NCI-H748 treated with DMSO at 0.1 percent for 48 hours (cell line): ENCODE results near the gene ABLIM2.
A peak's percentile ranks its signal among the peaks of the same experiment; 100 is the strongest.

Experiments
- DNase-seq: peaks from one replicate; lab custom pipeline; 2025; lab: John Stamatoyannopoulos, UW

Gene ABLIM2

DNA sequence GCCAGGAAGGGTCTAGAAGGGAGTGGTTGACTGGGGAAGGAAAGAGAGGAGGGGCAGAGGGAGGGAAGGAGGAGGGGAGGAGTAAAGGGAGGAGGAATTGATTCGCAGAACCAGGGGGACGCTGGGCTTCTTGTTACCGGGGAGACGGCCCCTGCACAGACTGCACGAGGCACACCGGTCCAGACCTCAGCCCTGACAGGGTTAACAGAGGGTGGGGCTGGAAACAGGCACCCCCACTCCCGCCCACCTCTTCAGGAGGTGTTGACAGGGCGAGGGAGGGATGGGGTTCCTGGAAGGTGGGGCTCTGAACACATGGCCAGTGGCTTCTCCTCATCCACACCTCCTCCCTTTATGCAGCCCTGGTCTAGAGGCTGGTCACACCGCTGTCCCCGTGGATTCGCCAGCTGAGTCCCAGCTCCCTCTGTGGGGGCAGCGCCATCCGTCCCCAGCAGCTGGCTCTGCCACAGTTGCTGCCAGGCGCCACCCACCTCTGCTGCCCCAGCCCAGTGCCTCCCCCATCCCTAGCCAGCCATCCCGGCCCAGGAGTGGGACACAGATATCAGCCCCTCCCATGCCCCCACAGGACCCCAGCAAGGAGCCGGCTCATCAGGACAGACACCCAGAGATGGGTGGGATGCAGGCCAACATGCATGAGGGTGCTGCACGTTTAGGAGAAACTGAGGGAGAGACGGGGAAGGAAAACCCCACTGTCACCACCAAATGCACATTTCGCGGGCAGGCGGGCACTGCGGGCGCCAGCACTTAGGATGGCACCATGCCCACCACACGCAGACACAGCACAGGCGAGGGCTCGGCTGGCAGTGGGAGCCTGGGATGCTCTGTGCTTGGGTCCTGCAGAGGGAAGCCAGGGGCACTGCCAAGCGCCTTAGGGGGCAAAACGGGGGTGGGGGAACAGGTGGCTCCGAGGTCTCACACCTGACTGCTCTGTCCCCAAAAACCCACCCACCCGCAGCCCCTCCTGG, 87.6 kb downstream of the ABLIM2 start:
- no peak for DNase-seq

DNA sequence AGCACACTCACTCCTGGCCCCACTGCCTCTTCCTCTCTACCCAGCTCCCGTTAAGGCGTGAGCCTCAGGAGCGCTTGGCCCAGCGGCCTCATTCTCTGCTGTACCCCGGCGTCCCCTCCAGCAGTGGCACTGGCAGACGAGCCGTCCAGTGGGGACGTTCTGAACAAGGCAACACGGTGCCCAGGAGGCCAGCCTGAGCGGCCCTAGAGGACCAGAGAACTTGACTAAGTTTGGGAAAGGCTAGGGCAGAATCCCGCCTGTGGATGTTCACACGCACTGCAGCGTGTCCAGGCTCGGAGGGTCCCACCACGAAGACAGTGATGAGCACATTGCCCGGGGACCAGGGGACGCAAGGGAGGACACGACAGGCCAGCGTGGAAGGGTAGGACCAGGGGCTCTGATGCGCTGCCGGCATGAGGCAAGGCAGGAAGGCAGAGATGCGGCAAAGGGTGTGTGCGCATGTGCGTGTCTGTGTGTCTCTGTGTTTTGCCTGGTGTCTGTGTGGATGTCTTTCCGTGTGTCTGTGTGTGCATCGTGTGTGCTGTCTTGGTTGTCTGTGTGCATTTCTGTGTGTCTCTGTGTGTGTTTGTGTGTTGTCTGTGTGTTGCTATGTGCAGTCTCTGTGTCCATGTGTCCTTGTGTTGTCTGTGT, 89.4 kb downstream of the ABLIM2 start:
- DNase-seq, result no peak

DNA sequence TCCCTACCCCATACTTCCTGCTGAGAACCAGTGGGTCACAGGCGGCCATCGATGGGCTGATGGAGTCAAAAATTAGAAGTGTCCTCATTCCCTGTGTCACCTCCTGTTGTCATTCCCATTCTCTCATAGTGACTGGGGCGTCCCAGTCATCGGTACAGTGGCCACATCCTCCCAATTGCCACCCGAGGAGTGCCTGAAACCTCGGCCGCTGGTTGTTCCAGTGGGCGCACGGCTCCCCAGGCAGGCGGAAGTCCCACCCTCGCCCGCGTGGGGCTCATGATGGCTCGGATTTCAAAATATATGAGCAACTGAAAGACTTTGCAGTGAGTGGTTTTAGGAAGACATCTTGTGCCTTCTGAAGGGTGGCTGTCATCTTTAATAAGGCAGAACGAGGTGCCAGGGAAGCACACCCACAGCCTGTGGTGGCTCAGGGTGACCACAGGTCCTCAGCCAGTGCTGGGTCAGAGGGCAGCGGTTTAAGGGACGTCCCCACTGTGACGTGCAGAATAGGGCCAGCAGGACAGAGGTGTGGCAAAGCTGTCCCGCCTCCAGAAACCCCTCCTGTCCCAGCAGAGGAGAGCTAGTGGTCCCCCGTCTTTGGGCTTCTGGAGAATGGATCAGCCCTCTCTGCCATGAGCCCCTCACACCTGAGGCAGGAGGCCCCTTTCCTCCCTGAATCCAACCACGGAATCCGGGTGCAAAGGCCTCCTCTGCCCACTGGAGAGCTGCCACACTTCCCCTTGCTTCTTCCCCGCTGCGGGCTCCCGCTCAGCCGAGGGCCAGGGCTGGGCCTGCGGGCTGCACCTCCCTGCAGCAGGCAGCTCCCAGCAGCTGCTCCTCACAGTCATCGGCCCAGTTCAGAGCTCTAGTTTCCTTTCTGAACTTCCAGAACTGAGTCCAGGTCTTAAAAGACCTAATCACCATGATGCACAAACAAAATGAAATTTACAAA, 90.4 kb downstream of the ABLIM2 start:
- DNase-seq, result no peak

DNA sequence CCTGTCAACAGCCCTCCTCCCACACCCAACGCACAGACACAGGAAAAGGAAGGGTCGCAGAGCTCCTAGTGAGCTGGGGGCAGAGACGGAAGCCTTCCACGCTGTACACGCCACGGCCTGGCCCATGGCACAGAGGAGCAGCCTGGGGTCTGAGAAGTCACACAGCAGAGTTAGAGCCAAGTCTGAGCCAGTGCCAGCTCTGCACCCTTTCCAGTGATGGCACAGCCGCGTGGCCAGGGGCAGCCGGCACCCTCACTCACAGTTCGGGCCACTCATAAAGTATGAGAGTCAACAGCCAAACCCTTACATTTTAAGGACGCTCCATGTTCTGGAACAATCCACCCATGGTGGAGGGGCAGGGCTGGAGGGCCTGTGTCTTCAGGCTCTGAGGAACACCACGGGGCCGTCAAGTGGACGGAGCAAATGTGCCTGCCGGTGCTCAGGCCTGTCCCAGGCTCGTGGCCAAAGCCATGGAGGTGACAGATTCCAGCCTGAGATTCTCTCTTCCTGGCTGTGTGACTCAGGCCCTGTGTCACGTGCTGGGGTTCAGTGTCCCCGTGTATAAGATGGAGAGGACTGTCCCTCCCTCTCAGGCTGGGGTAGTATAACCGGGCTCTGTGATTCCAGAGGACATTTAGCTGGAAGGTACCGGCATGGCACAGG, 91.2 kb downstream of the ABLIM2 start:
- DNase-seq, result no peak

DNA sequence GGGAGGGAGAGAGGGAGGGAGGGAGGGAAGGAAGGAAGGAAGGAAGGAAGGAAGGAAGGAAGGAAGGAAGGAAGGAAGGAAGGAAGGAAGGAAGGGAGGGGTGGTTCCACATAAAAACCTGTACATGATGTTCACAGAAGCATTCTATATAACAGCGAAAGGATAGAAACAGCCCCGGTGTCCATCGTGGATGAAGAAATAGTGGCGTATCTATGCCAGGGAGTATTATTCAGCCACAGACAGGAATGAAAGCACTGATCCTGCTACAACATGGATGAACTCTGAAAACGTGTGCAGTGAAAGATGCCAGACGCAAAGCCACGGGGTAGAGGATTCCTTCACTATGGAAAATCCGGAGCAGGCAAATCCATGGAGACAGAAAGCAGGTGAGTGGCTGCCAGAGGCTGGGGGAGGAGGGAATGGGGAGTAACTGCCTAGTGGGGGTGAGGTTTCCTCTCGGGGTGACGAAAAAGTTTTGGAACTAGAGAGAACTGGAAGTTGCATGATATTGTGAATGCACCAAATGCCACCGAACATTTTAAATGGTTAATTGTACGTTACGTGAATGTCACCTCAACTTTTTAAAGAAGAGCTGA, 92.2 kb downstream of the ABLIM2 start:
- DNase-seq, result no peak

- no peak for DNase-seq
These were observed 94.5 kb downstream of the ABLIM2 start for GRCh38 chr4:8063974-8064563.

DNA sequence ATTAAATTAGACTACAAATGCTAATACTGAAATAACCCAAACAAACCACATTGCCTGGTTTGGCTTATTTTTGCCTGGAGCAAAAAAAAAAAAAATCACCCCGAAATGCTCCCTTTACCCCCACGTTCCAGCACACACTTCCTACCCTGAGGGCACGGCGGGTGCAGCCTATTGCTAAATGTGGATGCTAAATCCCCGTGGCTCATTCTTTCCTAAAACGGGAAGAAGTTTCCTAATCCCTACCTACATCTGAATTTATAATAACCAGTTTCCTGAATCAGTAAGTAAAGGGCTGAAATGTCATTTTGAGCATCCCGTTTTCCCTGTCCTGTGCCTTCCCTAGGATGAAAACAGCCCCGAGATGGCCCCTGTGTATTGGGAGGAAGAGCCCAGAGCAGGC, 97.0 kb downstream of the ABLIM2 start:
- no peak for DNase-seq

DNA sequence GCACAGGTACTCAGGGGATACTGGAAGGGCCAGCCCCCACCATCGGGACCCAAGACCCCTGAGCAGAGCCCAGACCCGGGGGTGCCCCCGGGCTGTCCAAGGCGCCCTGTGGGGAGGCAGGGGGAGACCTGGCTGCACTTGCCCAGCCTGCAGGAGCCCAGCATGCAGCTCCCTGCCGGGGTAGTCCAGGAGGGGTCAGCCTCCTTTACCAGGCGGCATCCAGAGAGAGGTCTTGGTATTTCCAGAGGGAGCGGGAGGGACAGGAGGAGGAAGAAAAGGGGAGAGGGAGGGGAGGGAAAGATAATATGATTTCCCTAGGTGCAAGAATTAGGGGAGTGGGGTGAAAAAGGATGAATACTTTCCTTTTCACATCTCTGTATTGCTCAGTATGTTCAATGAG, 97.5 kb downstream of the ABLIM2 start:
- no peak for DNase-seq

- DNase-seq, result no peak
These were observed 98.0 kb downstream of the ABLIM2 start for GRCh38 chr4:8060632-8061031.

GRCh38 chr4:8058031-8058479, 100.6 kb downstream of the ABLIM2 start:
- DNase-seq, result no peak

GRCh38 chr4:8055206-8055605, 103.4 kb downstream of the ABLIM2 start:
- no peak for DNase-seq

DNA sequence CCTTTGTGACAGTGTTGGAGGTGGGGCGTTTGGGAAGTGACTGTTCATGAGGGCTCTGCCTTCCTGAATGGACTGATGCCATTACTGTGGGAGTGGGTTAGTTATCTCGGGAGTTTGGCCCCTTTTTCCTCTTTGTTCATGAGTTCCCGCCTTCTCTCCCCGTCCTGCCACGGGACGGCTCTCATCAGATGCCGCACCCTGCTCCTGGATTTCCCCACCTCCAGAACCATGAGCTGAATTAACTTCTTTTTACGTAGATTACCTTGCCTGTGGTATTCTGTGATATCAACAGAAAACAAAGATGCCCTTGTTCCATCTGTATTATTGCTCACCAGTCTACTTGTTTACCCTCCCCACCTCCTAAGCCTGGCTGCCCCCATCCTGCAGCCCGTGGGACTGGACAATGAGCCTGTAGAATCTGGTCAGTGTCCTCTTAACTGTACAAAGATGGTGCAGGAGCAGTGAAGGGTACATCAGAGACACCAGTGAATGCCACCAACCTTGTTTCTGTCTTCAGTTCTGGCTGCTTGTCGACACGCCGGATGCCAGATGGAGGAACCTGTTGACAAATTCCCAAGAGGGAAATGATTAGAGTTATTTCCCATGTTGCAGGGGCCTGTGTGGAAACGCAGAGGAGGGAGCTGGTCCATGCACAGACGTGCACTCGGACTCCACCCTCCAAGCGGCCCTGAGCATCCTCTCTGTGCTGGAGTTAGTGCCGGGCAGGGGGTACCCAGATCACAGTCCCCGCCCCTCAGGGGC, 104.7 kb downstream of the ABLIM2 start:
- DNase-seq, result no peak

GRCh38 chr4:8052160-8052691, 106.4 kb downstream of the ABLIM2 start:
- no peak for DNase-seq

DNA sequence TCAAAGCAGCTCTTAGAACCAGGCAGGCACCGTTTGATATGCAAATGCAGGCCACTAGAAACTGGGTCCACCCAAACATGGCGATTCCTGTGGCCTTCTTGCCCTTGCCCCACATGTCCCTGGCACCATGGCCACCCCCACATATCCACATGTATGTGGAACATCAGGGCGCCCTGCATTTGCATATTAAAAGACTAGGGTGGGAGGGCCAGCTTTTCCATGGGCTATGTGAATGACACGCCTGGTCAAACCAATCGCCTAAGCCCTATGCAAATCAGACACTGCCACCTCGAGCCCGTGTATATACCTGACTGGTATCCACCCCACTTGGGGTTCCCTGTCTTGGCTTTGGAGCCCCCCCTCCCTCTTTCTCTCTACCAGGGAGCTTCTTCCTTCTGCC, 107.0 kb downstream of the ABLIM2 start:
- no peak for DNase-seq

DNA sequence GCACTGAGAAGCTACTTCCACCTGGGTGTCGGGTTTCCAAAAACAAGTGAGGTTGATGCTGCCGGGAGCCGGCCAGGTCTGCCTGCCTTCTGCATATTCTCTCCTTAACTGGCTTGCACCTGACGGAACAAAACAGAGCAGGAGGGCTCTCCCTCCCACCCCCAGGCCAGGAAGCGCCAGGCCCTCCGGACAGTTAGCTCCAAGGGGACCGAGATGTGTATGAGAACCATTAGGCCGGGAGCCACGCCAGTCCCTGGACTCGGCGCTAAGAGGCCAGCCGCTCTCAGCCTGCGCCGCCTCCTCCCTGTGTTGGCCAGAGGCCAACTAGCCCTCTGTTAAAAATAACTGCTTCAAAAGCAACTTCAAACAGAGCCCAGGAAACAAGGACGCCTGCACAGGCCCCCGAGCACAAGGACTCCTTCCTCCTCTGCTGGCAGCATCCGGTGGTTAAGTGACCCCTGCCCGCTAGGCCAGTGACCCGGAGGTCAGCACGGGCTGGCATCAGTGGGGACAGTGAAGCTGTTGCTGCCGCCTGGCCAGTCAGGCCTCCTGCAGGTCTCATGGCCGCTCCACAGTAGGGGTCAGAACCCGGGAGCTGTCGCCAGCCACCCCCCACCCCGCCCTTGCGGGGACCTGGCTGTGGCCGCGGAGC, 107.9 kb downstream of the ABLIM2 start:
- DNase-seq, result peak; percentile 75

- DNase-seq, result no peak
These were observed 108.4 kb downstream of the ABLIM2 start for GRCh38 chr4:8050180-8050554.

DNA sequence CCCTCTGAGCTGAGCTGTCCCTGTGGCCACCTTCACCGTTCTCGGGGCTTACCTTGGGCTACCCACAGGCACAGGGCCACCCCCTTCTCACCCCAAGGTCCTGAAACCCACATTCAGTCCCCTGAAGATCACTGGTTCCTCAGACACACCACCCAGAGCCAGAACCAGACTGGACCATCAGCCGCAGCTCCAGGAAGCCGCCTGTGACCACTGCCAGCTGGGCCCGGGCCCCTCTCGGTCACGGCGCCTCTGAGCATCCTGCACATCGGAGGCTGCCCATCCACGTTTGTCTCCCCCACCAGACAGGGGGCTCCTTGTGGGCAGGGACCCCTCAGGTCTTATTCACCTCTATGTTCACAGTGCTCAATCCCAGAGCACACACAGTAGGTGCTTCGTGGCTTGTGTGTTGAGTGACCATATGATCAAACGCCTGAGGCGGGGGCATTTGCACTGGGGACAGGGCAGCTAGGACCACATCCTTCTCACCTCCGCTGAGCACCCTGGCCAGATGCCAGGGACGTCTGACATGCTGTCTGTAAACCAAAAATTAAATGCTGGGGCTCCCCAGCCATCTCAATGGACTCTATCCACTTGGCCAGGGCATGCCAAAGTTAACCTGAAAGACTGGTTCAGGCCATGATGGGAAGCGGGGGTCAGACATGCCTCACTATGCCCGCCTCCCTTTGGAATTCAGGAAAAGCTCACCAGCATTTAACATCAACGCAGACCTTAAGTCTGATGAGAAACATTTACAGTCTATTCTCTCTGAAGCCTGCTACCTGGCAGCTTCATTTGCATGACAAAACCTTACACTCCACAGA, 109.5 kb downstream of the ABLIM2 start:
- no peak for DNase-seq
